SK-N-SH (cell line): ENCODE results near the gene CSPG4. TPM values are rescaled to one million over a fixed set of nuclear protein-coding genes. Genes with fewer than 3 reads are reported as not detected.

Experiments
- CTCF ChIA-PET: fragments of 300-600, 350-600 bp; formaldehyde crosslinking; extraction: SDS; loops from one replicate; lab custom pipeline; 2021; lab: Yijun Ruan, JAX
- POLR2A ChIA-PET: fragments of 350-600 bp; sonication (Branson Sonifier 250); formaldehyde crosslinking; extraction: SDS; loops from one replicate; lab custom pipeline; 2020; ENCODE audit warnings: antibody characterized with exemption, inconsistent platforms; lab: Yijun Ruan, JAX
- DNase-seq: peaks from one replicate; pipeline ENCODE4 v3.0.0; 2012
- H2AFZ ChIP-seq: fragments of 200-600 bp; sonication (generic); 2 replicates; pipeline ENCODE4 v1.8.1; 2016; ENCODE audit warnings: antibody characterized with exemption, mild to moderate bottlenecking, low read depth
- H3F3A ChIP-seq: fragments of 200-600 bp; sonication (generic); replicated peaks from 2 replicates; pipeline ENCODE3; 2016; ENCODE audit warnings: antibody characterized with exemption, mild to moderate bottlenecking; ENCODE audit not compliant: insufficient read depth
- H3K27ac ChIP-seq, 2 experiments: fragments of 200-500 bp in 1 of 2; fragments of 200-600 bp in 1 of 2; sonication (Bioruptor generic) in 1 of 2; sonication (generic), shearing (Covaris generic) in 1 of 2; 2 replicates each; pipeline versions ENCODE4 v1.5.1 to v1.6.1; 2014 to 2016; ENCODE audit warnings: low read depth in 2 of 2, inconsistent platforms in 1 of 2, low read length in 1 of 2, mild to moderate bottlenecking in 1 of 2, mixed read lengths in 1 of 2
- H3K27me3 ChIP-seq: fragments of 200-600 bp; sonication (generic), shearing (Covaris generic); 2 replicates; pipeline ENCODE4 v1.6.1; 2016; ENCODE audit warnings: mixed run types; ENCODE audit not compliant: insufficient read depth
- H3K36me3 ChIP-seq, 2 experiments: fragments of 200-500 bp in 1 of 2; fragments of 200-600 bp in 1 of 2; sonication (Bioruptor generic) in 1 of 2; sonication (generic) in 1 of 2; replicated peaks in 1 of 2; 2 replicates each; pipeline versions ENCODE3 to v1.5.1; 2014 to 2016; ENCODE audit warnings: low read length in 1 of 2, mild to moderate bottlenecking in 1 of 2; ENCODE audit not compliant: insufficient read depth in 2 of 2, control insufficient read depth in 1 of 2
- H3K4me1 ChIP-seq, 2 experiments: fragments of 200-500 bp in 1 of 2; fragments of 200-600 bp in 1 of 2; sonication (Bioruptor generic) in 1 of 2; sonication (generic), shearing (Covaris generic) in 1 of 2; 2 replicates each; pipeline versions ENCODE4 v1.5.1 to v1.6.1; 2014 to 2016; ENCODE audit warnings: low read depth in 1 of 2, low read length in 1 of 2, mixed run types in 1 of 2; ENCODE audit not compliant: insufficient read depth in 2 of 2, control insufficient read depth in 1 of 2
- H3K4me2 ChIP-seq: fragments of 200-600 bp; sonication (generic), shearing (Covaris generic); 2 replicates; pipeline ENCODE4 v1.6.1; 2017; ENCODE audit warnings: mixed run types
- H3K4me3 ChIP-seq, 2 experiments: fragments of 200-500 bp in 1 of 2; fragments of 200-600 bp in 1 of 2; sonication (Bioruptor generic) in 1 of 2; sonication (generic), shearing (Covaris generic) in 1 of 2; 2 replicates each; pipeline versions ENCODE4 v1.5.1 to v1.8.1; 2014 to 2016; ENCODE audit warnings: low read depth in 2 of 2, inconsistent platforms in 1 of 2, low read length in 1 of 2, mild to moderate bottlenecking in 1 of 2, mixed read lengths in 1 of 2, moderate library complexity in 1 of 2
- H3K79me2 ChIP-seq: fragments of 200-600 bp; sonication (generic); 2 replicates; pipeline ENCODE4 v1.8.1; 2017; ENCODE audit warnings: mild to moderate bottlenecking; ENCODE audit not compliant: insufficient read depth
- H3K9ac ChIP-seq: fragments of 200-600 bp; sonication (generic); 2 replicates; pipeline ENCODE4 v1.6.1; 2017; ENCODE audit warnings: mixed run types
- H3K9me2 ChIP-seq: fragments of 200-600 bp; sonication (generic); 2 replicates; pipeline ENCODE4 v1.6.1; 2017; ENCODE audit warnings: mixed run types
- H3K9me3 ChIP-seq: fragments of 200-600 bp; sonication (generic); 2 replicates; pipeline ENCODE4 v1.6.1; 2017; ENCODE audit warnings: mixed run types, mild to moderate bottlenecking, moderate library complexity
- H4K20me1 ChIP-seq: fragments of 200-600 bp; sonication (generic); 2 replicates; pipeline ENCODE4 v1.6.1; 2017; ENCODE audit warnings: mild to moderate bottlenecking, mixed run types; ENCODE audit not compliant: insufficient read depth
- CHD2 ChIP-seq: fragments of 150-350 bp; IDR thresholded peaks from 2 replicates; pipeline ENCODE4 v1.6.1; 2018; ENCODE audit warnings: low read length; ENCODE audit not compliant: partially characterized antibody
- ELF1 ChIP-seq: IDR thresholded peaks from 2 replicates; pipeline ENCODE4 v1.4.0; 2012
- EP300 ChIP-seq, 2 experiments: IDR thresholded peaks; 2 replicates each; pipeline versions ENCODE4 v1.4.0 to v1.6.1; 2012; ENCODE audit warnings: borderline replicate concordance in 1 of 2, low read depth in 1 of 2, low read length in 1 of 2
- GABPA ChIP-seq: IDR thresholded peaks from 2 replicates; pipeline ENCODE4 v1.4.0; 2012; ENCODE audit warnings: low read depth, mild to moderate bottlenecking
- MEF2A ChIP-seq: IDR thresholded peaks from 2 replicates; pipeline ENCODE4 v1.4.0; 2012; ENCODE audit warnings: low read depth, borderline replicate concordance
- NFIC ChIP-seq: IDR thresholded peaks from 2 replicates; pipeline ENCODE4 v1.4.0; 2012; ENCODE audit warnings: borderline replicate concordance
- NRF1 ChIP-seq: IDR thresholded peaks from 2 replicates; pipeline ENCODE4 v1.6.1; 2012; ENCODE audit warnings: low read depth, mild to moderate bottlenecking, low read length
- RAD21 ChIP-seq: IDR thresholded peaks from 2 replicates; pipeline ENCODE4 v1.6.1; 2012; ENCODE audit warnings: mild to moderate bottlenecking, low read length
- SIN3A ChIP-seq: IDR thresholded peaks from 2 replicates; pipeline ENCODE4 v1.6.1; 2012; ENCODE audit warnings: low read depth, mild to moderate bottlenecking, low read length, moderate library complexity, borderline replicate concordance
- SMC3 ChIP-seq: IDR thresholded peaks from 2 replicates; pipeline ENCODE4 v1.6.1; 2012; ENCODE audit warnings: low read depth, low read length, improper control_type of control experiment
- WGBS: methylation state at CpG from one replicate; pipeline ENCODE4 v1.1.6; 2017; ENCODE audit warnings: low lambda C conversion rate; 5-methylcytosine and 5-hydroxymethylcytosine counted together
- polyA plus RNA-seq, 3 experiments: library from polyadenylated mRNA; depleted of rRNA; stranded (reverse); fragments of >200 nt; gene quantifications; 2 replicates each; pipeline ENCODE4 v1.2.3, GENCODE V29; 2012
- TF ChIP-seq, protein P1 (sequence below): IDR thresholded peaks from 2 replicates; pipeline ENCODE4 v1.6.1; 2012; ENCODE audit warnings: mild to moderate bottlenecking, low read depth, low read length, moderate library complexity
- TF ChIP-seq, protein P2 (sequence below): fragments of 200-600 bp; sonication (generic); IDR thresholded peaks from 2 replicates; pipeline ENCODE4 v1.6.1; 2017; ENCODE audit warnings: antibody characterized with exemption, mild to moderate bottlenecking, moderate library complexity

Gene CSPG4
- polyA plus RNA-seq, 1 of the 3 experiments (the other 2 are of a cell fraction): 0.35 TPM

DNA sequence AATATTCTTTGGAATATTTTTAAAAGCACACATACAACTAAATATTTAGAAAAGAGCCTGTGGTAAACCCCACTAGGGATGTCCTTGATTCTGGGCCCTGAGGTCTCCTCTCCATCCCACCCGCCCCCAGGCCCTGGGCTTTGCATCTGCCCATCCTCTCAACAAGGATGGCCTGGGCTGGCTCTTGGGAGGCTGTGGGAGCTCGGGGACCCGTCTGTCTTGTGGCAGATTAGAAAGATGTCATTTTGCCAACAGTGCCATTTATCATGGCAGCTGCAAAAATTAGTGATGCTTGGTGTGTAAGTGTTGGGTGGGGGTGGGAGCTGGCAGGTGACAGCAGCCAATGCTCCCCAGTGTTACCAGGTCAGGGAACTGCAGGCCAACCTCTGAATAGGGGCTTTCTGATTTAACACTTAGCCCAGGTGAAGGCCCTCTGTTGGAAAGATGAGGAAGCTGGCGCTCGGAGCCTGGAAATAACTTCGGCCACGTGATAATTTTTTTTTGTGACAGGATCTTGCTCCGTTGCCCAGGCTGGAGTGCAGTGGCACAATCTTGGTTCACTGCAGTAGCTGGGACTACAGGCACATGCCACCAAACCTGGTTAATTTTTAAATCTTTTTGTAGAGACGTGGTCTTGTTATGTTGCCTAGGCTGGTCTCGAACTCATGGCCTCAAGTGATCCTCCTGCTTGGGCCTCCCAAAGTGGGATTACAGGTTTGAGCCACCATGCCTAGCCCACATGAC is 16.9 kb upstream of the CSPG4 start:
- Histone ChIP-seq H3K27ac (no peak overlapping the region), H3K4me3 (no peak overlapping the region), H4K20me1 (no peaks in the 10 kb centered on the region), H3K9ac (no peak overlapping the region), H3F3A (peaks cover 4% of the 10 kb centered on the region), H3K27me3 (no peaks in the 10 kb centered on the region), H3K79me2 (no peaks in the 10 kb centered on the region), H3K9me2 (no peaks in the 10 kb centered on the region), H3K9me3 (no peaks in the 10 kb centered on the region), H3K36me3 (no peaks in the 10 kb centered on the region), H2AFZ (no peak overlapping the region), H3K4me1 (peaks cover 0 to 2% of the 10 kb centered on the region in 2 experiments; a peak in 1 of 4 replicates), H3K4me2 (no peak overlapping the region)
- 90% methylated on average over 9 of the region's 10 CpGs for WGBS
- DNase-seq: no peak
- POLR2A ChIA-PET: no interaction called here
- CTCF ChIA-PET: interaction anchor here (0.6 to 7.2 kb wide), 11 partner anchors 12 to 422 kb away, joined by 3 to 77 read pairs (median 4); partner anchors contain the start of gene SNX33
- TF ChIP-seq NFIC (no peak), NRF1 (no peak), SMC3 (no peak), ELF1 (no peak), CHD2 (no peak)
- TF ChIP-seq, protein P1, sequence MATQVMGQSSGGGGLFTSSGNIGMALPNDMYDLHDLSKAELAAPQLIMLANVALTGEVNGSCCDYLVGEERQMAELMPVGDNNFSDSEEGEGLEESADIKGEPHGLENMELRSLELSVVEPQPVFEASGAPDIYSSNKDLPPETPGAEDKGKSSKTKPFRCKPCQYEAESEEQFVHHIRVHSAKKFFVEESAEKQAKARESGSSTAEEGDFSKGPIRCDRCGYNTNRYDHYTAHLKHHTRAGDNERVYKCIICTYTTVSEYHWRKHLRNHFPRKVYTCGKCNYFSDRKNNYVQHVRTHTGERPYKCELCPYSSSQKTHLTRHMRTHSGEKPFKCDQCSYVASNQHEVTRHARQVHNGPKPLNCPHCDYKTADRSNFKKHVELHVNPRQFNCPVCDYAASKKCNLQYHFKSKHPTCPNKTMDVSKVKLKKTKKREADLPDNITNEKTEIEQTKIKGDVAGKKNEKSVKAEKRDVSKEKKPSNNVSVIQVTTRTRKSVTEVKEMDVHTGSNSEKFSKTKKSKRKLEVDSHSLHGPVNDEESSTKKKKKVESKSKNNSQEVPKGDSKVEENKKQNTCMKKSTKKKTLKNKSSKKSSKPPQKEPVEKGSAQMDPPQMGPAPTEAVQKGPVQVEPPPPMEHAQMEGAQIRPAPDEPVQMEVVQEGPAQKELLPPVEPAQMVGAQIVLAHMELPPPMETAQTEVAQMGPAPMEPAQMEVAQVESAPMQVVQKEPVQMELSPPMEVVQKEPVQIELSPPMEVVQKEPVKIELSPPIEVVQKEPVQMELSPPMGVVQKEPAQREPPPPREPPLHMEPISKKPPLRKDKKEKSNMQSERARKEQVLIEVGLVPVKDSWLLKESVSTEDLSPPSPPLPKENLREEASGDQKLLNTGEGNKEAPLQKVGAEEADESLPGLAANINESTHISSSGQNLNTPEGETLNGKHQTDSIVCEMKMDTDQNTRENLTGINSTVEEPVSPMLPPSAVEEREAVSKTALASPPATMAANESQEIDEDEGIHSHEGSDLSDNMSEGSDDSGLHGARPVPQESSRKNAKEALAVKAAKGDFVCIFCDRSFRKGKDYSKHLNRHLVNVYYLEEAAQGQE: no peak

DNA sequence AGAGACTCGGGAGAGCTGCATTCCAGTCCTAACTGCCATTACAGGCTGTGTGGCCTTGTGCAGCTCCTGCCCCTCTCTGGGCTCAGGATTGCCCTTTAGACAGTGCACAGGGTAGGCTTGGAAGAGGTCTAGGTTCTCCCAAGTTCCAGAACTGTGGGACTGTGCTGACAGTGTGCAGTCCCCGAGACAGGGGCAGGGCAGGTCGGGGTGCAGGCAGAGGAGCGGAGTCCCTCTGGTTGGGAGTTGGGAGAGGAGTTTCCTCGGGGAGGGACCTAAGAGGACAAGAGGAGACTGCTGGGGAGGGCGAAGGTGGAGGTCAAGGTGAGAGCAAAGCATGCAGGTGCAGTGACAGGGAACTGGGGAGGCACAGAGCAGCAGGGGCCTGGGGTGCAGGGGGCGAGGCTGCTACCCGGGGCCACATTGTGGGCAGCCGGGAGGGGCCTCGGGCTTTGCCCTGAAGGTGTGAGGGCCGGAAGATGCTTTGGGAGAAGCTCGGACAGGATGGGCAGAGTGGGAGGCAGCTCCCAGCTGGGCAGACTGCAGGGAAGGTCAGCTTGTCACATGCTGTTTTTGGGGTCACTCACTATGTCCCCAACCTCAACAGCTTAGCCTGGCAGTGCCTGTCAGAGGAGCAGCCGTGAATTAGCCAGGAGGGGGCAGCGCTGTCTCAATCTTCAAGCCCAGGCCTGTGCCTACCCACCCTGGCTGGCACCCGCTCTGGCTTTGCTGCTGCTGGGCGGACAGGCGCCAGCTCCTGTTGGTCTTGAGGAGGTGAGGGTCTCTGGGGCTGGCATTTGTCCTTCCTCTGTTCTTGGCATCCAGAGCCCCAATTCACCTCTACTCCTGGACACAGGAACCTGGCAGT is 15.4 kb upstream of the CSPG4 start:
- TF ChIP-seq RAD21: peak; percentile 66
- TF ChIP-seq, protein P1: no peak
- TF ChIP-seq SIN3A: no peak
- no peak for TF ChIP-seq EP300 (IDR thresholded peaks at IDR 0.05; ENCODE audit: borderline replicate concordance in 1 of 2, low read depth in 1 of 2, low read length in 1 of 2)
- TF ChIP-seq NRF1: no peak
- no peak for TF ChIP-seq MEF2A
- no peak for TF ChIP-seq GABPA
- TF ChIP-seq, protein P2, sequence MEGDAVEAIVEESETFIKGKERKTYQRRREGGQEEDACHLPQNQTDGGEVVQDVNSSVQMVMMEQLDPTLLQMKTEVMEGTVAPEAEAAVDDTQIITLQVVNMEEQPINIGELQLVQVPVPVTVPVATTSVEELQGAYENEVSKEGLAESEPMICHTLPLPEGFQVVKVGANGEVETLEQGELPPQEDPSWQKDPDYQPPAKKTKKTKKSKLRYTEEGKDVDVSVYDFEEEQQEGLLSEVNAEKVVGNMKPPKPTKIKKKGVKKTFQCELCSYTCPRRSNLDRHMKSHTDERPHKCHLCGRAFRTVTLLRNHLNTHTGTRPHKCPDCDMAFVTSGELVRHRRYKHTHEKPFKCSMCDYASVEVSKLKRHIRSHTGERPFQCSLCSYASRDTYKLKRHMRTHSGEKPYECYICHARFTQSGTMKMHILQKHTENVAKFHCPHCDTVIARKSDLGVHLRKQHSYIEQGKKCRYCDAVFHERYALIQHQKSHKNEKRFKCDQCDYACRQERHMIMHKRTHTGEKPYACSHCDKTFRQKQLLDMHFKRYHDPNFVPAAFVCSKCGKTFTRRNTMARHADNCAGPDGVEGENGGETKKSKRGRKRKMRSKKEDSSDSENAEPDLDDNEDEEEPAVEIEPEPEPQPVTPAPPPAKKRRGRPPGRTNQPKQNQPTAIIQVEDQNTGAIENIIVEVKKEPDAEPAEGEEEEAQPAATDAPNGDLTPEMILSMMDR: peak; percentile 64
- peak; percentile 55 for TF ChIP-seq SMC3
- DNase-seq: peak; percentile 78

More for the DNA sequence above, 15.4 kb upstream of the CSPG4 start:
- POLR2A ChIA-PET: no interaction called here
- H3K9me3 ChIP-seq: no peaks in the 10 kb centered on the region
- CTCF ChIA-PET: interaction anchor here (0.9 to 7.2 kb wide), 12 partner anchors 11 to 423 kb away, joined by 3 to 77 read pairs (median 3); partner anchors contain the start of gene SNX33
- H3K9me2 ChIP-seq: no peaks in the 10 kb centered on the region
- H4K20me1 ChIP-seq: no peaks in the 10 kb centered on the region
- no peaks in the 10 kb centered on the region for H3K36me3 ChIP-seq
- no peaks in the 10 kb centered on the region for H3K79me2 ChIP-seq
- 59% methylated on average over 8 of the region's 17 CpGs for WGBS
- H3K9ac ChIP-seq: no peak overlapping the region
- no peaks in the 10 kb centered on the region for H3K27me3 ChIP-seq
- H3F3A ChIP-seq: peaks cover 4% of the 10 kb centered on the region
- H3K4me2 ChIP-seq: no peak overlapping the region
- H3K27ac ChIP-seq: no peak overlapping the region
- no peak overlapping the region for H2AFZ ChIP-seq
- H3K4me1 ChIP-seq: peaks cover 0 to 11% of the 10 kb centered on the region in 2 experiments; a peak in 1 of 4 replicates
- no peak overlapping the region for H3K4me3 ChIP-seq
